K562 treated with DMSO at 1 percent for 24 hours (cell line): ENCODE data around the gene ZNF253. TPM values are rescaled to one million over a fixed set of nuclear protein-coding genes. Genes with fewer than 3 reads are reported as not detected.

Experiments used
- total RNA-seq: library from RNA; unstranded; fragments of 300-600 nt; gene quantifications from 2 replicates; pipeline ENCODE4 v1.2.3, GENCODE V29; 2022; ENCODE audit warnings: low read depth; ENCODE audit not compliant: insufficient read depth

ZNF253 gene
- 2.5 and 3.6 TPM in 2 replicates for total RNA-seq

DNA sequence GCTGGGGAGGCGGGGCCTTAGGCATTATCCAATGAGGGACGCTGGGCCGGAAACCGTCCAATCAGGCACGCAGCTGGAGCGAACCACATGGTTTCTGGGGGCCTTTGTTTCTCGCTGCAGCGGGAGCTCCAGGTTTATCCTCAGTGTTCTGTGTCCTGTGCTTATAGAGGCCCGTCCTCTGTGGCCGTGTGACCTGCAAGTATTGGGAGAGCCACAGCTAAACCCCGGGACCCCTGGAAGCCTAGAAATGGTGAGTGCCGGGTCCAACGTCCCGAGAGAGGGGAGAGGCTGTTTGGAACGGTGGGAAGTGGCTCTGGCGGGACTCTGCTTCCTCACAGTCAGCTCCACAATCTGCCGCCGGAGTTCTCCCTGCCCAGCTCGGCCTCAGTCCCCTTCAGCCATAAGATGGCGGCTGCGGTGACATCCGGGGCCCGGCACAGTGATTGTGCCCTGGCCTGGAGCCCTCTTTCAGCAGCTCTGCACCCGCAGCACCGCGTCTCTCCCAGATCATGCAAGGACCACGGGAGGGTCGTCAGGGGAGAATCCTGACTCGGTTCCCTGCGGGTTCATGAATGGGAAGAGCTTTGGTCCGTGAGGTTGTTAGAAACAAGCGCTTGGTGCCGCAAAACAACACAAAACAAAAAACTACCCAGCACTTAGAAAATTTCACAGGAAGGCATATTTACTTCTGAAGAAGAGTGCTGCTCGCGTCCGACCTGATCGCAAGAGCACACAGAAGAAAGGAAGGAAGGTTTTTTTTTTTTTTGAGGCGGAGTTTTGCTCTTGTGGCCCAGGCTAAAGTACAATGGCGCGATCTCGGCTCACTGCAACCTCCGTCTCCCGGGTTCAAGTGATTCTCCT, at the start of gene ZNF253:
ZNF253 (plus strand) TSS at position 133 of the 861 bp plus-strand sequence; CDS start at position 248, 115 bp downstream.

DNA sequence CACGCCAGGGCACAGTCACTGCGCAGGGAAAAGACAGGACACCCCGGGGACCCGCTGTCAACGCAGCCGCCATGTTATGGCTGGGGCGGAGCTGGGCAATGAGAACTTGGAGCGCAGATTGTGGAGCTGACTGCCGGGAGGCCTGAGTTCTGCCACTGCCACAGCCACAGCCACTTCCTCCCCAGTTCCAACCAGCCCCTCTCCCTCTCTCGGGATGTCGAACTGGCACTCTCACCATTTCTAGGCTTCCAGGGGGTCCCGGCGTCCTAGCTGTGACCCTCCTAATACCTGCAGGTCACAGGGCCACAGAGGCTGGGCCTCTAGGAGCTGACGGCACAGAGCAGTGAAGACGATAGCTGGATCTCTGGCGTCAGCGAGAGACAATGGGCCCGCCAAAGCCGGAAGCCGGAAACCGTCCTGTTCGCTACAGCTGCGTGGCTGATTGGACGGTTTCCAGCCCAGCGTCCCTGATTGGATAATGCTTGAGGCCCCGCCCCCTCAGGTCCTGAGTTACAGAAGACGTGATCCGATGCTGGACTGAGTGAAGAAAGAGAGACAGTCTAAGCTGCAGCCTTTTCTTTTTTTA, 44.2 kb upstream of the ZNF253 start, which contains the start of gene ZNF506:
ZNF506 (minus strand) TSS at position 385 of the 586 bp plus-strand sequence; CDS start at position 238, 147 bp downstream.

DNA sequence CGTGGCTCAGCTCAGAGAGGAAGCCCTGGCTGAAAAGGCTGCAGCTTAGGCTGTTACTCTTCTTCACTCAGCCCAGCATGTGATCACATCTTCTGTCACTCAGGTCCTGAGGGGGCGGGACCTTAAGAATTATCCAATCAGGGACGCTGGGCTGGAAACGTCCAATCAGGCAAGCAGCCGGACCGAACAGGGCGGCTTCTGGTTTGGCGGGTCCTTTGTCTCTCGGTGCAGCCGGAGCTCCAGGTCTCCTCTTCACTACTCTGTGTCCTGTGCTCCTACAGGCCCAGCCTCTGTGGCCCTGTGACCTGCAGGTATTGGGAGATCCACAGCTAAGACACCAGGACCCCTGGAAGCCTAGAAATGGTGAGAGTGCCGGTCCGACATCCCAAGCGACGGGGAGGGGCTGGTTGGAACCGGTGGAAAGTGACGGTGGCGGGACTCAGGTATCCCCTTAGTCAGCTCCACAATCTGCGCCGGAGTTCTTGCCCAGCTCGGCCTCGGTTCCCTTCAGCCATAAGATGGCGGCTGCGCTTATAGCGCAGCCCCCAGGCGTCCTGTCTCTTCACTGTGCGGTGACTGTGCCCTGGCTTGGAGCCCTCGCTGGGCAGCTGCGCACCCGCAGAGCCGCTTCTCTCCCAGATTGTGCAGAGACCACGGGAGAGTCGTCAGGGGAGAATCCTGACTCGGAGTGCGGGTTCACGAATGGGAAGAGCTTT, 35.2 kb downstream of the ZNF253 start, which contains the start of gene ZNF93:
ZNF93 (plus strand) TSS at position 218 of the 716 bp plus-strand sequence; CDS start at position 361, 143 bp downstream.

Other genes starting within 250 kb of the ZNF253 start
- 4.4 and 5.2 TPM in 2 replicates for gene PBX4, start 247.2 kb upstream of the ZNF253 start, total RNA-seq
- gene LPAR2, start 237.7 kb upstream of the ZNF253 start, total RNA-seq: 16.8 and 20.5 TPM in 2 replicates
- gene GMIP, start 222.2 kb upstream of the ZNF253 start, total RNA-seq: 19.7 and 23.2 TPM in 2 replicates
- gene ATP13A1, start 202.2 kb upstream of the ZNF253 start, total RNA-seq: 70.4 and 85.1 TPM in 2 replicates
- gene ZNF101, start 197.0 kb upstream of the ZNF253 start, total RNA-seq: 4.9 and 5.4 TPM in 2 replicates
- gene ZNF14, start 132.8 kb upstream of the ZNF253 start, total RNA-seq: 2.5 and 2.7 TPM in 2 replicates
- gene ZNF506, start 44.1 kb upstream of the ZNF253 start, total RNA-seq: 0.34 TPM in 1 of 2 replicates, not detected in the other
- 11.0 and 14.9 TPM in 2 replicates for gene ZNF93, start 35.1 kb downstream of the ZNF253 start, total RNA-seq
- gene ZNF682, start 173.6 kb downstream of the ZNF253 start, total RNA-seq: not detected in 2 replicates
- gene ZNF90, start 212.1 kb downstream of the ZNF253 start, total RNA-seq: 1.0 and 1.5 TPM in 2 replicates